Measurements from ENCODE around the gene CYBC1. TPM values are rescaled to one million over a fixed set of nuclear protein-coding genes. Genes with fewer than 3 reads are reported as not detected.

The CYBC1 gene
- polyA plus RNA-seq, 2 of the 4 experiments (the other 2 are of a cell fraction): 81.8 to 86.5 TPM

GRCh38 chr17:82487910-82488309, 37.4 kb upstream of the CYBC1 start:
- H3K4me1 ChIP-seq: peaks cover 10% of the 10 kb centered on the region
- CTCF ChIA-PET: interaction anchor here (0.9 to 1.4 kb wide), 2 partner anchors 24 to 42 kb away, joined by 3 read pairs; no protein-coding TSS in a partner anchor
- WGBS (ENCODE audit: missing lambda C conversion rate): 93% methylated on average over 14 of the region's 14 CpGs
- no peak overlapping the region for H3K4me2 ChIP-seq
- TF ChIP-seq HEYL (CRISPR knock-in tag; IDR thresholded peaks at IDR 0.05): no peak
- POLR2A ChIA-PET: no interaction called here
- no peaks in the 10 kb centered on the region for H3K9me3 ChIP-seq
- H3K27ac ChIP-seq: no peak overlapping the region
- ATAC-seq: no peak
- H3K4me3 ChIP-seq: no peak overlapping the region
- no peak for FAIRE-seq
- DNase-seq (ENCODE audit: low read depth in 1 of 2, low spot score in 1 of 2): no peak

- H3K4me1 ChIP-seq: no peaks in the 10 kb centered on the region
- 85% methylated on average over 13 of the region's 13 CpGs for WGBS (ENCODE audit: missing lambda C conversion rate)
- ChIA-PET POLR2A (no interaction called here), CTCF (interaction anchor here (1.1 kb wide), 1 partner anchor 9 kb away, joined by 3 read pairs; no protein-coding TSS in a partner anchor)
- no peak for FAIRE-seq
- no peak for ATAC-seq
- H3K4me2 ChIP-seq: no peak overlapping the region
- H3K9me3 ChIP-seq: no peaks in the 10 kb centered on the region
- no peak for TF ChIP-seq SMC3 (IDR thresholded peaks at IDR 0.05)
- H3K4me3 ChIP-seq: no peak overlapping the region
- no peak for DNase-seq (ENCODE audit: low read depth in 1 of 2, low spot score in 1 of 2)
- H3K27ac ChIP-seq: no peak overlapping the region
Observed at GRCh38 chr17:82486231-82487094, 35.9 kb upstream of the CYBC1 start.

GRCh38 chr17:82483836-82484235, 33.3 kb upstream of the CYBC1 start:
- Histone ChIP-seq H3K4me1 (no peaks in the 10 kb centered on the region), H3K27ac (no peak overlapping the region), H3K4me3 (no peak overlapping the region), H3K4me2 (no peak overlapping the region), H3K9me3 (no peaks in the 10 kb centered on the region)
- TF ChIP-seq ATOH8 (CRISPR knock-in tag; IDR thresholded peaks at IDR 0.05; ENCODE audit: low read depth) (no peak), NR3C1 (IDR thresholded peaks at IDR 0.05) (no peak), PHF8 (IDR thresholded peaks at IDR 0.05; ENCODE audit: borderline replicate concordance, low read depth) (no peak), TFCP2L1 (CRISPR knock-in tag; IDR thresholded peaks at IDR 0.05) (no peak), REST (IDR thresholded peaks at IDR 0.05) (no peak), MAZ (IDR thresholded peaks at IDR 0.05; ENCODE audit: borderline replicate concordance, low read depth, low read length) (no peak), FOSL2 (IDR thresholded peaks at IDR 0.05) (no peak), FOSL2 (CRISPR knock-in tag; IDR thresholded peaks at IDR 0.05) (no peak), TP53 (CRISPR knock-in tag; IDR thresholded peaks at IDR 0.05) (no peak), RFX5 (IDR thresholded peaks at IDR 0.05) (no peak), CHD2 (IDR thresholded peaks at IDR 0.05; ENCODE audit: low read length, partially characterized antibody) (no peak), CBX8 (IDR thresholded peaks at IDR 0.05) (no peak), MAFK (IDR thresholded peaks at IDR 0.05; ENCODE audit: partially characterized antibody) (no peak), E2F6 (IDR thresholded peaks at IDR 0.05; ENCODE audit: borderline replicate concordance, low read depth) (no peak)
- DNase-seq (ENCODE audit: low read depth in 1 of 2, low spot score in 1 of 2) (no peak), FAIRE-seq (no peak), ATAC-seq (no peak)
- WGBS (ENCODE audit: missing lambda C conversion rate): 88% methylated on average over 7 of the region's 9 CpGs
- ChIA-PET POLR2A (interaction anchor here (0.6 kb wide), 1 partner anchor 10 kb away, joined by 4 read pairs; no protein-coding TSS in a partner anchor), CTCF (interaction anchor here (0.6 to 1.9 kb wide), 5 partner anchors 8 to 416 kb away, joined by 3 to 5 read pairs (median 3); no protein-coding TSS in a partner anchor)
